Naive B cell (primary cell): ENCODE measurements around the gene ZNF384. TPM values are rescaled to one million over a fixed set of nuclear protein-coding genes. Genes with fewer than 3 reads are reported as not detected.

Source experiments
- ATAC-seq, 2 donors: fragments of 150-1000 bp; cut with Tn5 transposase; 2 replicates each; pipeline ENCODE4 v1.10.0; 2021; ENCODE audit warnings: low read depth in 2 of 2, mild to moderate bottlenecking in 2 of 2, moderate library complexity in 2 of 2
- DNase-seq: peaks from one replicate; pipeline ENCODE4 v3.0.0; 2022
- H3K27ac Mint-ChIP-seq, 6 donors: one replicate each; pipeline ENCODE4 v1.8.0; 2020 to 2022; ENCODE audit warnings: mild to moderate bottlenecking in 6 of 6, mixed read lengths in 6 of 6, moderate library complexity in 5 of 6, inconsistent platforms in 2 of 6
- H3K27me3 Mint-ChIP-seq, 3 donors: one replicate each; pipeline ENCODE4 v1.8.0; 2021 to 2022; ENCODE audit warnings: mixed read lengths in 3 of 3, mild to moderate bottlenecking in 1 of 3
- H3K36me3 Mint-ChIP-seq, 2 donors: one replicate each; pipeline ENCODE4 v1.8.0; 2020 to 2022; ENCODE audit warnings: mixed read lengths in 2 of 2, inconsistent platforms in 1 of 2, mild to moderate bottlenecking in 1 of 2
- H3K4me1 Mint-ChIP-seq, 3 donors: one replicate each; pipeline ENCODE4 v1.8.0; 2020 to 2022; ENCODE audit warnings: mixed read lengths in 3 of 3, inconsistent platforms in 1 of 3, mild to moderate bottlenecking in 1 of 3, moderate library complexity in 1 of 3
- H3K4me3 Mint-ChIP-seq, 8 donors: one replicate each; pipeline ENCODE4 v1.8.0; 2020 to 2022; ENCODE audit warnings: mild to moderate bottlenecking in 8 of 8, mixed read lengths in 8 of 8, moderate library complexity in 8 of 8, inconsistent platforms in 2 of 8
- H3K9me3 Mint-ChIP-seq, 7 donors: one replicate each; pipeline ENCODE4 v1.8.0; 2020 to 2022; ENCODE audit warnings: mixed read lengths in 7 of 7, mild to moderate bottlenecking in 5 of 7, inconsistent platforms in 2 of 7, moderate library complexity in 1 of 7
- polyA plus RNA-seq, 6 donors: library from polyadenylated mRNA; unstranded; fragments of 300-500 nt; fragmentation: Illumina TruSeq; gene quantifications; one replicate each; pipeline ENCODE4 v1.2.3, GENCODE V29; 2021; ENCODE audit warnings: low read depth in 6 of 6

The ZNF384 gene
- polyA plus RNA-seq, 6 donors from 2014 or later: 13.5 to 39.7 (median 23.2) TPM

- DNase-seq: no peak
- H3K36me3 Mint-ChIP-seq: peaks cover 13 to 17% of the 10 kb centered on the region in 2 donors
- no peak for ATAC-seq
- no peaks in the 10 kb centered on the region for H3K27me3 Mint-ChIP-seq
- peaks cover 0 to 2% (median 0%) of the 10 kb centered on the region in 7 donors for H3K9me3 Mint-ChIP-seq
- H3K27ac Mint-ChIP-seq: no peak overlapping the region
- peak overlapping the region in 1 of 8 donors; percentile 15 for H3K4me3 Mint-ChIP-seq
- H3K4me1 Mint-ChIP-seq: peaks cover 13 to 32% (median 27%) of the 10 kb centered on the region in 3 donors
Observed at GRCh38 chr12:6666211-6666610, 23.0 kb downstream of the ZNF384 start.

- no peak for DNase-seq
- H3K36me3 Mint-ChIP-seq: peaks cover 8 to 13% of the 10 kb centered on the region in 2 donors
- peaks cover 13 to 36% (median 27%) of the 10 kb centered on the region in 3 donors for H3K4me1 Mint-ChIP-seq
- ATAC-seq: no peak
- peaks cover 0 to 2% (median 0%) of the 10 kb centered on the region in 7 donors for H3K9me3 Mint-ChIP-seq
- H3K4me3 Mint-ChIP-seq: no peak overlapping the region
- peak overlapping the region in 2 of 6 donors; percentile 49 to 76 for H3K27ac Mint-ChIP-seq
- H3K27me3 Mint-ChIP-seq: no peaks in the 10 kb centered on the region
Observed at GRCh38 chr12:6664902-6665301, 24.3 kb downstream of the ZNF384 start.

- DNase-seq: peak; percentile 96
- peaks cover 0 to 2% (median 0%) of the 10 kb centered on the region in 7 donors for H3K9me3 Mint-ChIP-seq
- peak within 1 kb of the TSS; percentile 95 to 98 (median 96) for H3K27ac Mint-ChIP-seq
Observed at GRCh38 chr12:6662906-6663742, 26.1 kb downstream of the ZNF384 start, which contains the start of gene ING4. ING4 (minus strand) TSS chr12:6663119; CDS start chr12:6663101, 18 bp downstream.

GRCh38 chr12:6662602-6662905 is 26.6 kb downstream of the ZNF384 start:
- peaks cover 6 to 7% of the 10 kb centered on the region in 2 donors for H3K36me3 Mint-ChIP-seq
- peak overlapping the region; percentile 90 to 97 (median 96) for H3K4me3 Mint-ChIP-seq
- H3K9me3 Mint-ChIP-seq: peaks cover 0 to 2% (median 0%) of the 10 kb centered on the region in 7 donors
- peak overlapping the region; percentile 95 to 98 (median 96) for H3K27ac Mint-ChIP-seq
- DNase-seq (no peak), ATAC-seq (peak; percentile 17 to 39)
- H3K4me1 Mint-ChIP-seq: peaks cover 23 to 45% (median 39%) of the 10 kb centered on the region in 3 donors
- no peaks in the 10 kb centered on the region for H3K27me3 Mint-ChIP-seq

More at GRCh38 chr12:6662906-6663742, 26.1 kb downstream of the ZNF384 start, which contains the start of gene ING4:
- Mint-ChIP-seq H3K4me1 (peaks cover 21 to 45% (median 37%) of the 10 kb centered on the region in 3 donors), H3K36me3 (peaks cover 11% of the 10 kb centered on the region in 2 donors), H3K4me3 (peak within 1 kb of the TSS; percentile 90 to 97 (median 96)), H3K27me3 (no peaks in the 10 kb centered on the region)
- ATAC-seq: peak; percentile 98 to 99

- H3K9me3 Mint-ChIP-seq: no peaks in the 10 kb centered on the region
- ATAC-seq (no peak), DNase-seq (no peak)
- peaks cover 21 to 36% of the 10 kb centered on the region in 2 donors for H3K36me3 Mint-ChIP-seq
- H3K4me1 Mint-ChIP-seq: peaks cover 14 to 30% (median 28%) of the 10 kb centered on the region in 3 donors
- H3K27ac Mint-ChIP-seq: no peak overlapping the region
- H3K4me3 Mint-ChIP-seq: no peak overlapping the region
- no peaks in the 10 kb centered on the region for H3K27me3 Mint-ChIP-seq
Observed at GRCh38 chr12:6653987-6654386, 35.2 kb downstream of the ZNF384 start.

- ATAC-seq (no peak), DNase-seq (no peak)
- Mint-ChIP-seq H3K27ac (no peak overlapping the region), H3K27me3 (no peaks in the 10 kb centered on the region), H3K4me1 (peaks cover 9 to 24% (median 22%) of the 10 kb centered on the region in 3 donors), H3K4me3 (no peak overlapping the region), H3K9me3 (no peaks in the 10 kb centered on the region), H3K36me3 (peaks cover 15 to 34% of the 10 kb centered on the region in 2 donors)
Observed at GRCh38 chr12:6653342-6653741, 35.8 kb downstream of the ZNF384 start.

GRCh38 chr12:6652391-6652790 is 36.8 kb downstream of the ZNF384 start:
- peaks cover 15 to 36% of the 10 kb centered on the region in 2 donors for H3K36me3 Mint-ChIP-seq
- H3K27me3 Mint-ChIP-seq: no peaks in the 10 kb centered on the region
- no peaks in the 10 kb centered on the region for H3K9me3 Mint-ChIP-seq
- ATAC-seq (no peak), DNase-seq (no peak)
- H3K4me1 Mint-ChIP-seq: peaks cover 5 to 24% (median 21%) of the 10 kb centered on the region in 3 donors
- no peak overlapping the region for H3K4me3 Mint-ChIP-seq
- peak overlapping the region in 3 of 6 donors; percentile 41 to 81 (median 64) for H3K27ac Mint-ChIP-seq

GRCh38 chr12:6650832-6651231 is 38.3 kb downstream of the ZNF384 start:
- H3K9me3 Mint-ChIP-seq: no peaks in the 10 kb centered on the region
- H3K4me1 Mint-ChIP-seq: peaks cover 13 to 33% (median 17%) of the 10 kb centered on the region in 3 donors
- H3K27me3 Mint-ChIP-seq: no peaks in the 10 kb centered on the region
- H3K27ac Mint-ChIP-seq: no peak overlapping the region
- H3K36me3 Mint-ChIP-seq: peaks cover 13 to 32% of the 10 kb centered on the region in 2 donors
- no peak for ATAC-seq
- no peak overlapping the region for H3K4me3 Mint-ChIP-seq
- no peak for DNase-seq

- peaks cover 9 to 19% of the 10 kb centered on the region in 2 donors for H3K36me3 Mint-ChIP-seq
- no peaks in the 10 kb centered on the region for H3K27me3 Mint-ChIP-seq
- H3K4me3 Mint-ChIP-seq: peak within 1 kb of the TSS; percentile 82 to 92 (median 86)
- peaks cover 0 to 8% (median 0%) of the 10 kb centered on the region in 7 donors for H3K9me3 Mint-ChIP-seq
- H3K27ac Mint-ChIP-seq: peak within 1 kb of the TSS in 5 of 6 donors; percentile 16 to 83 (median 53)
- peak; percentile 47 for DNase-seq
- H3K4me1 Mint-ChIP-seq: peaks cover 35 to 50% (median 43%) of the 10 kb centered on the region in 3 donors
- peak; percentile 70 to 79 for ATAC-seq
Observed at GRCh38 chr12:6647083-6647604, 42.0 kb downstream of the ZNF384 start, which contains the start of gene ACRBP. ACRBP (minus strand) TSS chr12:6647432; CDS start chr12:6647366, 66 bp downstream.

- no peaks in the 10 kb centered on the region for H3K27me3 Mint-ChIP-seq
- ATAC-seq: peak in 1 of 2 donors; percentile 4
- peaks cover 39 to 53% (median 43%) of the 10 kb centered on the region in 3 donors for H3K4me1 Mint-ChIP-seq
- peaks cover 0 to 8% (median 0%) of the 10 kb centered on the region in 7 donors for H3K9me3 Mint-ChIP-seq
- H3K36me3 Mint-ChIP-seq: peaks cover 9 to 15% of the 10 kb centered on the region in 2 donors
- H3K27ac Mint-ChIP-seq: peak overlapping the region in 3 of 6 donors; percentile 53 to 83 (median 75)
- DNase-seq: no peak
- H3K4me3 Mint-ChIP-seq: peak overlapping the region; percentile 82 to 92 (median 86)
Observed at GRCh38 chr12:6646276-6647082, 42.7 kb downstream of the ZNF384 start.

- ATAC-seq: no peak
- no peaks in the 10 kb centered on the region for H3K27me3 Mint-ChIP-seq
- peak overlapping the region in 5 of 6 donors; percentile 38 to 89 (median 80) for H3K27ac Mint-ChIP-seq
- peaks cover 0 to 7% of the 10 kb centered on the region in 2 donors for H3K36me3 Mint-ChIP-seq
- peaks cover 43 to 64% (median 49%) of the 10 kb centered on the region in 3 donors for H3K4me1 Mint-ChIP-seq
- peak overlapping the region in 5 of 8 donors; percentile 40 to 84 (median 62) for H3K4me3 Mint-ChIP-seq
- no peak for DNase-seq
- peaks cover 0 to 8% (median 0%) of the 10 kb centered on the region in 7 donors for H3K9me3 Mint-ChIP-seq
Observed at GRCh38 chr12:6644903-6645302, 44.3 kb downstream of the ZNF384 start.

- H3K36me3 Mint-ChIP-seq: peaks cover 0 to 7% of the 10 kb centered on the region in 2 donors
- H3K27me3 Mint-ChIP-seq: no peaks in the 10 kb centered on the region
- H3K27ac Mint-ChIP-seq: peak overlapping the region; percentile 41 to 97 (median 85)
- ATAC-seq (peak; percentile 50 to 64), DNase-seq (no peak)
- H3K4me1 Mint-ChIP-seq: peaks cover 47 to 67% (median 52%) of the 10 kb centered on the region in 3 donors
- H3K9me3 Mint-ChIP-seq: peaks cover 0 to 8% (median 0%) of the 10 kb centered on the region in 7 donors
- H3K4me3 Mint-ChIP-seq: peak overlapping the region; percentile 40 to 84 (median 66)
Observed at GRCh38 chr12:6644257-6644596, 44.9 kb downstream of the ZNF384 start.
